Measurements from ENCODE around the gene COIL.

- TF ChIP-seq CTCF (IDR thresholded peaks at IDR 0.05) (no peak), POLR2AphosphoS5 (IDR thresholded peaks at IDR 0.05) (no peak), POLR2A (IDR thresholded peaks at IDR 0.05) (no peak)
Observed at GRCh38 chr17:56898874-56899273, 62.0 kb downstream of the COIL start.
